ENCODE data around the gene HELZ. TPM values are rescaled to one million over a fixed set of nuclear protein-coding genes. Genes with fewer than 3 reads are reported as not detected.
A peak's percentile ranks its signal among the peaks of the same experiment; 100 is the strongest.
"Not testable (repeated sequence)": the region's sequence is repeated elsewhere in the genome, so short reads cannot be mapped to it uniquely, and the experiment has no call there.

HELZ gene
- total RNA-seq, 1 experiment from 2014 or later, result 22.9 TPM

- DNase-seq (ENCODE audit: low spot score), result no peak
Measured at GRCh38 chr17:67227488-67227887, 17.5 kb downstream of the HELZ start.

DNA sequence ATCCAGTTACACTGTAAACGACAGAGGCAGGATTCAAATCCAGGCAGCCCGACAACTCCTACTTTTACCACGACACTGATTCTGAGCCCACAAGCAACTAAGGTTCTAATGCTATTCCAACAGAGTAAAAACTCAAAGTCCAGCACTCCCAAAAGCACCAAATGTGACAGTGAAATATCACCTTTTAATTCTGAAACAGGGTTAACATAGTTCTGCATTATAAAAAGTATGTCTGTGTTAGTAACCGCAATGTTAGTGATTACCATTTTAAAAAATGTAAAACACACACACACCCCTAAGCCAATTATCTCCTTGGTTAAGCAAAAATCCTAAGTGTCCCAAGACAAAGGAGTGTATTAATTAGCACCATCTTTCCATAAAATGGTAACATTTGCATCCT lies 19.7 kb downstream of the HELZ start:
- no peak for DNase-seq (ENCODE audit: low spot score)

- no peak for DNase-seq (ENCODE audit: low spot score)
Measured at GRCh38 chr17:67224736-67225135, 20.3 kb downstream of the HELZ start.

DNA sequence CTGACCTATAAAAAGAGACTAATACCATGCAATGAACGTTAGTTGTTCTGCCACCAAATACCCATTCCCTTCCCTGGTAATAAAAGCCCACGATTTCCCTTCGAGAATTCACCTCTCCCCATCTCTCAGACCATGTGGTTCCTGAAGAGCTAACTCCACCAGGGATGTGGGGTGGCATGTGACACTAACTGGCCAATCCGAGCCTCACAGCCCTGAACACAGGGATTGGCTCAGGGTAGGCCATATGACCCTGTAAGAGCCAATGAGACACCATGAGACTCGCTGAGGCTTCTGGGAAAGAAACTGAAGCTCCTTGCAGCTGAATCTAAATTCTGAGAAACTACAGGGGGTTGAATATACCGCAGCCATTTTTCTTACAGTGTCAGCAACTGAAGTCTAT lies 21.1 kb downstream of the HELZ start:
- DNase-seq (ENCODE audit: low spot score), result peak; percentile 28

DNA sequence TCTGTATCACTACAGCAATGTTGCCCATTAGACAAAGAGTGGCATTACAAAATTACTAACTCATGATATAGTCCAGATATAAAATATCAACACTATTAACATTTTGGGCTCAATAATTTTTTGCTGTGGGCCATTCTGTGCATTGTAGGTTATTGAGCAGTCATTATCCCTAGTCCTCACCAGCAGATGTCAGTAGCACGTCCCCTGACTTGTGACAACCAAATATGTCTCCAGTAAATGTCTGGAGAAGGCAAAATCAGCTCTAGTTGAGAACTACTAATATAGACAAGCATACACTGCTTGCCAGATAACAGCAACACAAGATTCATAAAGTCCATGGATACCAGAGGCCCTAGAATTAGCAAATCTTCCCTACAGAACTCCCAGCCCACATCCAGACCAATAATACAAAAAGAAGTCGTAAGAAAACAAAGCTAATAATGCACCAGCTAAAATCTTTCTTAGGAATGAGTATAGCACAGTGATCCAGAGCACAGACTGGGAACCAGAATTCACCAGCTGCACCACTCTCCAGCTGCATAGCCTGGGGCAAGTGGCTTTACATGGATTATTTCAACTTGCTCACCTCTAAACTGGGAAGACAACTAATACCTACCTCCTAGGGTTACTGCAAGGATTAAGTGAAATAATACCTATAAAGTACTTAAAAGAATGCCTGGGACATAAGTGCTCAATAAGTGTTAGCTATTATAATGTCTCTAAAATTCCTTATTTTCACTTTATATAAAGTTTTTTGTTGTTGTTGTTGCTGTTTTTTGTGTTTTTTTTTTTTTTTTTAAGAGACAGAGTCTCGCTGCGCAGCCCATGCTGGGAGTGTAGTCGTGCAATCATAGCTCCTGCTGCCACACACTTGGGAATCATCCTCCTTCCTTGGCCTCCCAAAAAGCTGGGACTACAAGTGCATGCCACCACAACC lies 23.7 kb downstream of the HELZ start:
- DNase-seq (ENCODE audit: low spot score), result peak; percentile 69

- DNase-seq (ENCODE audit: low spot score), result no peak
Measured at GRCh38 chr17:67218385-67218950, 26.5 kb downstream of the HELZ start.

- no peak for DNase-seq (ENCODE audit: low spot score)
Measured at GRCh38 chr17:67217446-67217845, 27.6 kb downstream of the HELZ start.

- DNase-seq (ENCODE audit: low spot score), result no peak
Measured at GRCh38 chr17:67216578-67217320, 28.2 kb downstream of the HELZ start.

- DNase-seq (ENCODE audit: low spot score), result peak; percentile 56
Measured at GRCh38 chr17:67215991-67216421, 29.0 kb downstream of the HELZ start.

GRCh38 chr17:67212714-67213417 lies 32.1 kb downstream of the HELZ start:
- no peak for DNase-seq (ENCODE audit: low spot score)

GRCh38 chr17:67212231-67212630 lies 32.8 kb downstream of the HELZ start:
- DNase-seq (ENCODE audit: low spot score), result no peak

DNA sequence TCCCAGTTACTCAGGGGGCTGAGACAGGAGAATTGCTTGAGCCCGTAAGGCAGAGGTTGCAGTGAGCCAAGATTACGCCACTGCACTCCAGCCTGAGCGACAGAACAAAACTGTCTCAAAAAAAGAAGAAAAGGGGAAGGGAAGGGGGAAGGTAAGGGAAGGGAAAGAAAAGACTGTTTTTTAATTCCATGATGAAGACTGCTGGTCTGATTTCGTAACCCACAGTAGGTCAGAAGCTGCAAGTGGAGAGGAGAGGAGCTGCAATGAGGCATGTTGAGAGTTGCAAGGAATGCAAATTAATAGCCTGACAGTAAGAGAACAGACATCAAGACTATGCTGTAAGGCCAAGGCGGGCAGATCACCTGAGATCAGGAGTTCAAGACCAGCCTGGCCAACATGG lies 33.3 kb downstream of the HELZ start:
- no peak for DNase-seq (ENCODE audit: low spot score)

GRCh38 chr17:67210915-67211314 lies 34.1 kb downstream of the HELZ start:
- no peak for DNase-seq (ENCODE audit: low spot score)

- no peak for DNase-seq (ENCODE audit: low spot score)
Measured at GRCh38 chr17:67208232-67208631, 36.8 kb downstream of the HELZ start.

DNA sequence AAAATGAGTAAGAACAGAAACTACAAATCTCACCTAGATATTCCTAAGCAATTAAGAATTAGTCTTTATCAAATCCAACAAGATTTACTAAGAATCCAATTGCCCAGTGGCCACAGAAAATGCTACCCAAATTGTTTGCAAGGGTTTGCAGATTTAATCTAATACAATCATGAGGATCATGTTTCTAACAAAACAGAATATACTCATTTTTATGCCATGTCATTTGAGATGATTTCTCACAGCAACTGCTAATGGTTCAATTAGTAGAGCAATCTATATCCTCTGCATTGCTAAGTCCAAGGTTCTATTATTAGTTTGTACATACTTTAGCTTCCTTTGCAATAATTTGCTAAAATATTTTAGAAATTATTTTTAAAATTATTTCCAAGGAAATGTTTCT lies 41.2 kb downstream of the HELZ start:
- no peak for DNase-seq (ENCODE audit: low spot score)

DNA sequence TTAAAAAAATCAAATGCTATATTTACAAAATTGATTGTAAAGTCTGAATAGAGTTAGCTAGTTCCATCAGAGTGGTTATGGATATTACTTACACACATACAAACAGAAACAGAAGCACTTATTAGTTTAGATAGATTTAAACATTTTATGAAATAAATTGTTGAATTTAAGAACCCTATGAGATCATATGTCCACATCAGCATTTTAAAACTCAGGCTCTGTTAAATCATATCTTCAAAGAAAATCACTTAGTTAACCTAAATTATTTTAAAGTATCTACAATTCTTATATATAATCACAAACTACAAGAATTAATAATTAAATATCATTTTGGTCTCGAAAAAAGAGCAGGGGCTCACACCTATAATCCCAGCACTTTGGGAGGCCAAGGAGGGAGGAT lies 42.5 kb downstream of the HELZ start:
- DNase-seq (ENCODE audit: low spot score), result no peak

DNA sequence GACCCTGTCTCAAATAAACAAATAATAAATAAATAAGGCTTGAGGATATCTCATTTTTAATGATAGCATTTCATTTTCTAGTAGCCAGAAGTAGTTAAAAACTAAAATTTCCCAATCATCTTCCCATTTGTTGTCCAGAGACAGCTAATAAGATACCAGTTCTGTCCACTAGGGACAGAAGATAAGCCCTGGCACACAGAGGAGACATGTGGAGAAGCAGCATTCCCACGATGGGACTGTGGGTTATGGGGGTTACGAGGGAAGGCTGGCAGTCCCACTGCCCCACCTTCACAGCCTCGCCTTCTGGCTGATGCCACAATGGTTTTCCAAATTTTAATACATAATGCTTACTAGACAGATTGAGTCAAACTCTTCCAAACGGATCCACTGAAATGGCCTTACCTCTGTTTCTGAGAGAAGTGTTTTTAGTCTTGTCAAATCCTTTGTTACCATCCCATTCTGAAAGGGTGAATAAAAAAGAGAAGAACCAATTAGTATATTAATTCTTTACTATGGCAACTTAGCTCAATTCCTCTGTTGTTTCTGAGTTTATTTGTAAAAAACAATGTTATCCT lies 44.2 kb downstream of the HELZ start:
- peak; percentile 56 for DNase-seq (ENCODE audit: low spot score)

DNA sequence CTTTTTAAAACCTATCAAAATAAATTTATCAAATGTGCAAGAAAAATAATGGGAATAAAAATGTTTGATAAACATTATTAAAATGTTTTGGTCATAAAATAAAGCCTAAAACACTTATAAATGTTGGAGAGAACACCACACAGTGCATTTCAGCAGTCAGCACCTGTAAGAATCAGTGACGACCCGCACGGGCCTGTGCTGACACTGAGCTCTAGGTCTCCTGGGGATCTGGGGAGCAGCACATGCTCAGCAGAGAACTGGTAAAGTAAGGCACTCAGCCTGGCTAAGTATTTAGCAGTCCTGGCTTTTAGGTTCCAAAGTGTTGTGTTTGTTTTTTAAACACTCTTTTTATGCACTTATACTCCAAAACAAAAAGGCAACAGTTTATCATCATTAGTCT lies 46.9 kb downstream of the HELZ start:
- DNase-seq (ENCODE audit: low spot score), result no peak

DNA sequence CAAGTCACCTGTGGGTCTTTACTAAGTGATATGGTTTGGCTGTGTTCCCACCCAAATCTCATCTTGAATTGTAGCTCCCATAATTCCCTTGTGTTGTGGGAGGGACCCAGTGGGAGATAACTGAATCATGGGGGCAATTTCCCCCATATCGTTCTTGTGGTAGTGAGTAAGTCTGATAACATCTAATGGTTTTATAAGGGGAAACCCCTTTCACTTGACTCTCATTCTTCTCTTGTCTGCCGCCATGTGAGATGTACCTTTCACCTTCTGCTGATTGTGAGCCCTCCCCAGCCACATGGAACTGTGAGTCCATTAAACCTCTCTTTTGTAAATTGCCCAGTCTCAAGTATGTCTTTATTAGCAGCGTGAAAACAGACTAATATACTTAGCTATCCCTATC lies 48.0 kb downstream of the HELZ start:
- not testable (repeated sequence) for DNase-seq (ENCODE audit: low spot score)

DNA sequence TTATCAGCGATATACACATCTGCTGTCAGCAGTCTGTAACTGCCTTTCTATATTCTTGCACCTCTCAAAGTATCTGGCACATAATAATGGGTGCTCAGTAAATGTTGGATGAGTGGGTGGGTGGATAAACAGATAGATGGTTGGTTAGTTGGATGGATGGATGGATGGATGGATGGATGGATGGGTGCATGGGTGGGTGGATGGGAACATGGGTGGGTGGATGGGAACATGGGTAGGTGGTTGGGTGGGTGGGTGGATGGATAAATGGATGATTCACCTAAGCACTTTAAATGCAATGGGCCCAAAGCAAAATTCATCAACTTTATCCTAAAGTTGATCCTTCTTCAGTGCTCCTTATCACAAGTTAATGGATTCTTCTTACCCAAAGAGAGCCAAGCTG lies 48.6 kb downstream of the HELZ start:
- no peak for DNase-seq (ENCODE audit: low spot score)

GRCh38 chr17:67194134-67194533 lies 50.9 kb downstream of the HELZ start:
- DNase-seq (ENCODE audit: low spot score), result peak; percentile 42

Data from HT-29 (cell line).